GM23338 (cell line): ENCODE data around the gene CCDC149. TPM values are rescaled to one million over a fixed set of nuclear protein-coding genes. Genes with fewer than 3 reads are reported as not detected.
A peak's percentile ranks its signal among the peaks of the same experiment; 100 is the strongest.

Experiments
- ATAC-seq: fragments of 200-7000 bp; cut with Tn5 transposase; 3 replicates; pipeline ENCODE4 v1.9.1; 2020
- DNase-seq: peaks from one replicate; pipeline ENCODE4 v3.0.0-alpha.2; 2015; ENCODE audit warnings: low spot score
- H2AFZ ChIP-seq: fragments of 200-600 bp; sonication (generic); 2 replicates; pipeline ENCODE4 v1.8.0; 2016; ENCODE audit warnings: antibody characterized with exemption, mild to moderate bottlenecking, moderate library complexity
- H3F3A ChIP-seq: fragments of 200-600 bp; sonication (generic); replicated peaks from 2 replicates; pipeline ENCODE4 v1.8.0; 2017; ENCODE audit warnings: antibody characterized with exemption, mixed run types, low read depth
- H3K27ac ChIP-seq: fragments of 200-600 bp; sonication (generic); 2 replicates; pipeline ENCODE4 v1.6.1; 2016; ENCODE audit warnings: low read depth
- H3K27me3 ChIP-seq: fragments of 200-600 bp; sonication (generic); 2 replicates; pipeline ENCODE4 v1.8.0; 2016; ENCODE audit warnings: mild to moderate bottlenecking, mixed run types, moderate library complexity; ENCODE audit not compliant: insufficient read depth
- H3K36me3 ChIP-seq: fragments of 200-600 bp; sonication (generic); 2 replicates; pipeline ENCODE4 v1.8.0; 2016; ENCODE audit warnings: mild to moderate bottlenecking; ENCODE audit not compliant: insufficient read depth
- H3K4me1 ChIP-seq: fragments of 200-600 bp; sonication (generic); 2 replicates; pipeline ENCODE4 v1.8.0; 2016; ENCODE audit warnings: mild to moderate bottlenecking, moderate library complexity; ENCODE audit not compliant: insufficient read depth
- H3K4me2 ChIP-seq: fragments of 200-600 bp; sonication (generic); 2 replicates; pipeline ENCODE4 v1.7.1; 2017; ENCODE audit warnings: mixed run types
- H3K4me3 ChIP-seq: fragments of 200-600 bp; sonication (generic); 2 replicates; pipeline ENCODE4 v1.6.1; 2016; ENCODE audit warnings: mixed run types
- H3K79me2 ChIP-seq: fragments of 200-600 bp; sonication (generic); replicated peaks from 2 replicates; pipeline ENCODE4 v1.8.0; 2017; ENCODE audit warnings: mild to moderate bottlenecking; ENCODE audit not compliant: insufficient read depth
- H3K9me2 ChIP-seq: fragments of 200-600 bp; sonication (generic); 2 replicates; pipeline ENCODE4 v1.8.0; 2017; ENCODE audit not compliant: insufficient read depth
- H4K20me1 ChIP-seq: fragments of 200-600 bp; sonication (generic); replicated peaks from 2 replicates; pipeline ENCODE4 v1.8.0; 2017; ENCODE audit warnings: mild to moderate bottlenecking; ENCODE audit not compliant: insufficient read depth
- H3K27ac Mint-ChIP-seq: 2 replicates; pipeline ENCODE4 v1.8.0; 2020; ENCODE audit warnings: inconsistent platforms, mild to moderate bottlenecking, moderate library complexity, mixed read lengths
- H3K27me3 Mint-ChIP-seq: 3 replicates; pipeline ENCODE4 v1.8.0; 2022; ENCODE audit warnings: low read depth, mild to moderate bottlenecking, moderate library complexity, mixed read lengths, inconsistent platforms; ENCODE audit not compliant: insufficient read depth, poor library complexity
- H3K36me3 Mint-ChIP-seq: 3 replicates; pipeline ENCODE4 v1.8.0; 2021; ENCODE audit warnings: low read depth, mild to moderate bottlenecking, inconsistent platforms, moderate library complexity, mixed read lengths
- H3K4me1 Mint-ChIP-seq: 3 replicates; pipeline ENCODE4 v1.8.0; 2020; ENCODE audit warnings: mild to moderate bottlenecking, inconsistent platforms, mixed read lengths
- H3K4me3 Mint-ChIP-seq: 3 replicates; pipeline ENCODE4 v1.8.0; 2021; ENCODE audit warnings: moderate library complexity, mild to moderate bottlenecking, inconsistent platforms, mixed read lengths
- H3K9me3 Mint-ChIP-seq: 3 replicates; pipeline ENCODE4 v1.8.0; 2020; ENCODE audit warnings: moderate library complexity, mild to moderate bottlenecking, inconsistent platforms, mixed read lengths
- CTCF ChIP-seq, 2 experiments: fragments of 200-600 bp in 1 of 2; sonication (generic) in 1 of 2; conservative IDR thresholded peaks; 2 replicates each; pipeline versions ENCODE4 v1.5.1 to v1.6.1; 2016 to 2017; ENCODE audit warnings: antibody characterized with exemption in 2 of 2, low read depth in 2 of 2, mild to moderate bottlenecking in 2 of 2, moderate library complexity in 1 of 2
- ETS1 ChIP-seq: IDR thresholded peaks from 2 replicates; pipeline ENCODE4 v1.6.1; 2016; ENCODE audit warnings: antibody characterized with exemption
- POLR2AphosphoS5 ChIP-seq: IDR thresholded peaks from 2 replicates; pipeline ENCODE4 v1.6.1; 2016; ENCODE audit warnings: antibody characterized with exemption, low read depth
- ZNF114 ChIP-seq: fragments of 250-450 bp; sonication (Bioruptor Pico); IDR thresholded peaks from 2 replicates; pipeline ENCODE4 v1.5.0; 2020; ENCODE audit warnings: mild to moderate bottlenecking, moderate library complexity
- ZNF331 ChIP-seq: fragments of 250-450 bp; sonication (Bioruptor Pico); IDR thresholded peaks from 2 replicates; pipeline ENCODE4 v1.5.0; 2020; ENCODE audit warnings: low read depth, mild to moderate bottlenecking, moderate library complexity
- polyA plus RNA-seq: library from polyadenylated mRNA; unstranded; fragments of >200 nt; fragmentation: Nextera tagmentation; extraction: Ambion mirVana; gene quantifications from 2 replicates; pipeline ENCODE4 v1.2.1, GENCODE V29; 2016
- total RNA-seq: library from RNA; depleted of rRNA; stranded (reverse); fragments of >200 nt; shearing (Covaris generic); gene quantifications from 2 replicates; pipeline ENCODE4 v1.2.3, GENCODE V29; 2014

The CCDC149 gene
- total and polyA plus RNA-seq, 2 experiments from 2014 or later, result 2.6 to 6.4 TPM

- Mint-ChIP-seq H3K9me3 (peaks cover 12% of the 10 kb centered on the region; the same call in 2 of the 3 replicates), H3K4me1 (peaks cover 24% of the 10 kb centered on the region), H3K27me3 (peaks cover 8% of the 10 kb centered on the region), H3K36me3 (no peaks in the 10 kb centered on the region; the same call in 2 of the 3 replicates), H3K27ac (no peak overlapping the region), H3K4me3 (no peak overlapping the region)
- Histone ChIP-seq H3K4me3 (no peak overlapping the region), H3K36me3 (no peaks in the 10 kb centered on the region), H3K79me2 (no peaks in the 10 kb centered on the region), H3K27ac (no peak overlapping the region), H3K4me2 (no peak overlapping the region), H3K4me1 (peaks cover 13% of the 10 kb centered on the region), H3F3A (no peaks in the 10 kb centered on the region), H4K20me1 (no peaks in the 10 kb centered on the region), H2AFZ (no peak overlapping the region), H3K27me3 (no peaks in the 10 kb centered on the region), H3K9me2 (peaks cover 9% of the 10 kb centered on the region; the same call in 1 of the 2 replicates)
- no peak for DNase-seq
- TF ChIP-seq ETS1 (no peak), ZNF331 (CRISPR knock-in tag) (peak; percentile 95)
- ATAC-seq, result no peak
Measured at GRCh38 chr4:24920008-24920407, 7.2 kb upstream of the CCDC149 start.

GRCh38 chr4:24917076-24917856 is 4.4 kb upstream of the CCDC149 start:
- no peaks in the 10 kb centered on the region for H3K36me3 ChIP-seq
- H3K9me3 Mint-ChIP-seq, result peaks cover 22% of the 10 kb centered on the region
- H4K20me1 ChIP-seq, result no peaks in the 10 kb centered on the region
- TF ChIP-seq ETS1 (no peak), ZNF114 (CRISPR knock-in tag) (no peak)
- peak overlapping the region; percentile 95 for H2AFZ ChIP-seq
- no peaks in the 10 kb centered on the region for H3K9me2 ChIP-seq
- ATAC-seq, result peak; percentile 13
- peaks cover 3% of the 10 kb centered on the region for H3K36me3 Mint-ChIP-seq
- H3K4me2 ChIP-seq, result 0 out of 2 replicates have a peak overlapping the region, but pooled peaks have one; percentile 38
- H3K4me1 ChIP-seq, result peaks cover 10% of the 10 kb centered on the region
- no peak overlapping the region for H3K4me3 Mint-ChIP-seq
- H3K4me3 ChIP-seq, result no peak overlapping the region
- no peak for DNase-seq
- no peaks in the 10 kb centered on the region for H3F3A ChIP-seq
- H3K27me3 ChIP-seq, result peaks cover 10% of the 10 kb centered on the region; the same call in 1 of the 2 replicates
- peaks cover 8% of the 10 kb centered on the region for H3K27me3 Mint-ChIP-seq
- peaks cover 20% of the 10 kb centered on the region for H3K4me1 Mint-ChIP-seq
- no peak overlapping the region for H3K27ac Mint-ChIP-seq
- no peak overlapping the region for H3K27ac ChIP-seq
- H3K79me2 ChIP-seq, result no peaks in the 10 kb centered on the region

GRCh38 chr4:24915121-24915922 is 2.5 kb upstream of the CCDC149 start:
- DNase-seq, result peak; percentile 61
- peaks cover 34% of the 10 kb centered on the region for H3K9me3 Mint-ChIP-seq
- H3K4me3 Mint-ChIP-seq, result no peak overlapping the region
- TF ChIP-seq POLR2AphosphoS5, result no peak
- peak in 1 of 2 experiments; percentile 71; a peak in 3 of 4 replicates for TF ChIP-seq CTCF (conservative IDR thresholded peaks at IDR 0.05; ENCODE audit: low read depth in 2 of 2)
- H3K27me3 Mint-ChIP-seq, result peaks cover 15% of the 10 kb centered on the region
- Histone ChIP-seq H3F3A (no peaks in the 10 kb centered on the region), H3K36me3 (no peaks in the 10 kb centered on the region), H3K4me1 (peaks cover 18% of the 10 kb centered on the region), H2AFZ (no peak overlapping the region; the same call in 1 of the 2 replicates), H3K4me3 (no peak overlapping the region), H3K9me2 (0 out of 2 replicates have a peak, but pooled peaks cover 4% of the 10 kb centered on the region), H3K79me2 (no peaks in the 10 kb centered on the region), H3K27me3 (peaks cover 25% of the 10 kb centered on the region; the same call in 1 of the 2 replicates), H3K27ac (no peak overlapping the region), H3K4me2 (no peak overlapping the region), H4K20me1 (0 out of 2 replicates have a peak, but pooled peaks cover 4% of the 10 kb centered on the region)
- peaks cover 16% of the 10 kb centered on the region for H3K36me3 Mint-ChIP-seq
- H3K4me1 Mint-ChIP-seq, result peaks cover 24% of the 10 kb centered on the region
- no peak overlapping the region for H3K27ac Mint-ChIP-seq
- ATAC-seq, result peak; percentile 17
